K562 (cell line): Measurements from ENCODE around the gene SLC25A45. TPM values are rescaled to one million over a fixed set of nuclear protein-coding genes. Genes with fewer than 3 reads are reported as not detected.

Source experiments
- ATAC-seq: fragments of 200-7000 bp; cut with Tn5 transposase; 3 replicates; pipeline ENCODE4 v1.9.1; 2020; ENCODE audit warnings: moderate library complexity
- BruUV-seq: library from RNA; stranded (reverse); fragments of 400-500 nt; replicated peaks from 2 replicates; lab custom pipeline; 2021; lab: Mats Ljungman, UMichigan
- CTCF ChIA-PET: fragments of 300-600 bp; formaldehyde crosslinking; extraction: SDS; loops from one replicate; lab custom pipeline; 2021; ENCODE audit warnings: low intra/inter-chr PET ratio; lab: Yijun Ruan, JAX
- POLR2A ChIA-PET: fragments of 300-600, 350-650 bp; sonication (Branson Sonifier 250); formaldehyde crosslinking; extraction: SDS; loops from one replicate; lab custom pipeline; 2021; ENCODE audit warnings: antibody characterized with exemption, inconsistent platforms; lab: Yijun Ruan, JAX
- DNase-seq, 4 experiments: peaks; one replicate each; pipeline versions ENCODE4 v3.0.0 to v3.0.0-alpha.2; 2011 to 2018; ENCODE audit warnings: low spot score in 3 of 4, mixed read lengths in 3 of 4; ENCODE audit errors: extremely low read depth in 1 of 4
- FAIRE-seq: peaks from 2 replicates; lab custom pipeline; 2011; peaks lifted over from hg19 to GRCh38; lab: Jason Lieb, UNC
- H2AFZ ChIP-seq: 2 replicates; pipeline ENCODE4 v1.6.0; 2011; ENCODE audit warnings: low read depth, low read length, control low read depth, inconsistent platforms
- H3K27ac ChIP-seq: fragments of 200-600 bp; 3 replicates; pipeline ENCODE4 v1.8.0; 2011; ENCODE audit warnings: low read depth, mild to moderate bottlenecking, control low read depth, inconsistent platforms, low read length, moderate library complexity, mixed read lengths; ENCODE audit errors: extremely low read depth
- H3K27me3 ChIP-seq, 2 experiments: fragments of 300-600 bp in 1 of 2; 2 replicates in 1 of 2; 3 replicates in 1 of 2; pipeline versions ENCODE4 v1.6.0 to v1.8.0; 2011; ENCODE audit warnings: inconsistent platforms in 2 of 2, low read length in 2 of 2, mild to moderate bottlenecking in 1 of 2, mixed read lengths in 1 of 2, moderate library complexity in 1 of 2; ENCODE audit not compliant: control insufficient read depth in 2 of 2, insufficient read depth in 2 of 2
- H3K36me3 ChIP-seq: fragments of 300-600 bp; 3 replicates; pipeline ENCODE4 v1.8.0; 2011; ENCODE audit warnings: mild to moderate bottlenecking, low read length, inconsistent platforms; ENCODE audit not compliant: control insufficient read depth, insufficient read depth
- H3K4me1 ChIP-seq, 2 experiments: fragments of 200-600 bp in 1 of 2; replicated peaks in 1 of 2; 2 replicates in 1 of 2; 3 replicates in 1 of 2; pipeline versions ENCODE4 v1.5.1 to v1.8.0; 2011; ENCODE audit warnings: inconsistent platforms in 2 of 2, low read length in 2 of 2, mild to moderate bottlenecking in 1 of 2, mixed read lengths in 1 of 2, moderate library complexity in 1 of 2; ENCODE audit not compliant: control insufficient read depth in 2 of 2, insufficient read depth in 2 of 2
- H3K4me2 ChIP-seq: 2 replicates; pipeline ENCODE4 v1.6.1; 2011; ENCODE audit warnings: low read length, control low read depth, inconsistent platforms, mixed read lengths; ENCODE audit not compliant: insufficient read depth
- H3K4me3 ChIP-seq: fragments of 200-600 bp; sonication (generic), shearing (Covaris generic); 2 replicates; pipeline ENCODE4 v1.5.1; 2016; ENCODE audit warnings: control low read depth, inconsistent platforms
- H3K79me2 ChIP-seq: fragments of 200-600 bp; 3 replicates; pipeline ENCODE4 v1.8.0; 2011; ENCODE audit warnings: low read length, inconsistent platforms; ENCODE audit not compliant: control insufficient read depth, insufficient read depth
- H3K9ac ChIP-seq, 2 experiments: 2 replicates each; pipeline versions ENCODE4 v1.6.0 to v1.6.1; 2011; ENCODE audit warnings: low read depth in 2 of 2, low read length in 2 of 2, control low read depth in 1 of 2, inconsistent platforms in 1 of 2, mild to moderate bottlenecking in 1 of 2, mixed read lengths in 1 of 2; ENCODE audit not compliant: insufficient read depth in 1 of 2
- H3K9me1 ChIP-seq: one replicate; pipeline ENCODE4 v1.6.0; 2011; ENCODE audit warnings: inconsistent platforms, mild to moderate bottlenecking, low read length, moderate library complexity; ENCODE audit not compliant: control insufficient read depth, insufficient read depth
- H3K9me3 ChIP-seq: replicated peaks from 2 replicates; pipeline ENCODE4 v1.5.1; 2011; ENCODE audit warnings: low read depth, low read length, inconsistent platforms; ENCODE audit not compliant: control insufficient read depth, insufficient read depth
- H4K20me1 ChIP-seq: replicated peaks from 2 replicates; pipeline ENCODE4 v1.6.1; 2011; ENCODE audit warnings: low read length, inconsistent platforms, mixed read lengths; ENCODE audit not compliant: control insufficient read depth, insufficient read depth
- ARHGAP35 ChIP-seq: fragments of 450-650 bp; IDR thresholded peaks from 2 replicates; pipeline ENCODE4 v1.6.1; 2018; ENCODE audit not compliant: partially characterized antibody
- ARID2 ChIP-seq: fragments of 450-650 bp; IDR thresholded peaks from 2 replicates; pipeline ENCODE4 v1.6.1; 2017; ENCODE audit warnings: antibody characterized with exemption, mild to moderate bottlenecking
- EP400 ChIP-seq: fragments of 450-650 bp; IDR thresholded peaks from 2 replicates; pipeline ENCODE4 v1.6.1; 2017; ENCODE audit warnings: antibody characterized with exemption, mild to moderate bottlenecking, moderate library complexity
- ETV5 ChIP-seq: sonication (generic); formaldehyde crosslinking; IDR thresholded peaks from 2 replicates; pipeline ENCODE4 v1.4.0; 2020; ENCODE audit warnings: low read depth, mild to moderate bottlenecking, missing genetic modification reagents
- GATAD2A ChIP-seq: fragments of 450-650 bp; IDR thresholded peaks from 2 replicates; pipeline ENCODE4 v1.6.1; 2017
- HMGXB4 ChIP-seq: sonication (generic); formaldehyde crosslinking; IDR thresholded peaks from 2 replicates; pipeline ENCODE4 v1.8.1; 2023; ENCODE audit warnings: mild to moderate bottlenecking, missing genetic modification reagents
- POLR2H ChIP-seq: IDR thresholded peaks from 2 replicates; pipeline ENCODE4 v1.6.1; 2016; ENCODE audit warnings: missing genetic modification characterization, low read depth, mild to moderate bottlenecking, control low read depth, missing compliant biosample characterization, moderate library complexity
- RBFOX2 ChIP-seq: fragments of 200-400 bp; formaldehyde crosslinking; IDR thresholded peaks from 2 replicates; pipeline ENCODE4 v1.6.1; 2017; ENCODE audit warnings: low read depth, mild to moderate bottlenecking, low read length, moderate library complexity
- SRSF7 ChIP-seq: fragments of 200-400 bp; formaldehyde crosslinking; optimal IDR thresholded peaks from 2 replicates; pipeline ENCODE3; 2017; ENCODE audit warnings: mild to moderate bottlenecking, low read depth, low read length
- THRA ChIP-seq: fragments of 450-650 bp; IDR thresholded peaks from 2 replicates; pipeline ENCODE4 v1.6.1; 2017; ENCODE audit warnings: mild to moderate bottlenecking, moderate library complexity
- WGBS: fragments of 100-300 bp; shearing (Covaris generic); methylation state at CpG from one replicate; pipeline ENCODE4 v1.1.6; 2016; ENCODE audit warnings: low coverage, mixed read lengths; ENCODE audit not compliant: insufficient coverage; ENCODE audit errors: missing lambda C conversion rate; 5-methylcytosine and 5-hydroxymethylcytosine counted together
- in situ Hi-C: fragments of 300-500 bp; cut with MboI; formaldehyde crosslinking; loops from 4 replicates; pipeline ENCODE4 v1.15.0; 2018; ENCODE audit warnings: inconsistent platforms, mixed read lengths
- intact Hi-C: fragments of 100-400 bp; cut with micrococcal nuclease; formaldehyde crosslinking; loops from 2 replicates; pipeline ENCODE4 v1.14.2; 2022
- polyA plus RNA-seq, 8 experiments: library from polyadenylated mRNA; depleted of rRNA in 4 of 8; stranded (reverse) in 5 of 8; unstranded in 3 of 8; fragments of >200 nt; fragmentation: Nextera tagmentation in 2 of 8; fragmentation: Illumina TruSeq in 1 of 8; extraction: Ambion mirVana in 2 of 8; extraction: Trizol in 1 of 8; gene quantifications; 2 replicates each; pipeline versions ENCODE4 v1.2.1 to v1.2.3, GENCODE V29; 2011 to 2014; ENCODE audit warnings: inconsistent platforms in 1 of 8, missing spikeins in 1 of 8
- total RNA-seq, 7 experiments: library from RNA; depleted of rRNA in 6 of 7; stranded (reverse); fragments of >200 nt in 6 of 7; fragmentation: Illumina TruSeq in 2 of 7; extraction: Trizol in 2 of 7; gene quantifications; 2 replicates each; pipeline versions ENCODE4 v1.2.1 to v1.2.3, GENCODE V29; 2011 to 2021; ENCODE audit warnings: low replicate concordance in 1 of 7
- TF ChIP-seq, protein P1 (sequence below), 2 experiments: fragments of 450-650 bp; IDR thresholded peaks; 2 replicates each; pipeline ENCODE4 v1.6.1; 2018; ENCODE audit warnings: mild to moderate bottlenecking in 2 of 2, low read depth in 1 of 2; ENCODE audit not compliant: partially characterized antibody in 2 of 2

SLC25A45 gene
- total and polyA plus RNA-seq, 9 of the 15 experiments (the other 6 are each of a cell fraction or from before 2014, with no cell fraction given) = 0.15 to 2.3 (median 0.68) TPM

DNA sequence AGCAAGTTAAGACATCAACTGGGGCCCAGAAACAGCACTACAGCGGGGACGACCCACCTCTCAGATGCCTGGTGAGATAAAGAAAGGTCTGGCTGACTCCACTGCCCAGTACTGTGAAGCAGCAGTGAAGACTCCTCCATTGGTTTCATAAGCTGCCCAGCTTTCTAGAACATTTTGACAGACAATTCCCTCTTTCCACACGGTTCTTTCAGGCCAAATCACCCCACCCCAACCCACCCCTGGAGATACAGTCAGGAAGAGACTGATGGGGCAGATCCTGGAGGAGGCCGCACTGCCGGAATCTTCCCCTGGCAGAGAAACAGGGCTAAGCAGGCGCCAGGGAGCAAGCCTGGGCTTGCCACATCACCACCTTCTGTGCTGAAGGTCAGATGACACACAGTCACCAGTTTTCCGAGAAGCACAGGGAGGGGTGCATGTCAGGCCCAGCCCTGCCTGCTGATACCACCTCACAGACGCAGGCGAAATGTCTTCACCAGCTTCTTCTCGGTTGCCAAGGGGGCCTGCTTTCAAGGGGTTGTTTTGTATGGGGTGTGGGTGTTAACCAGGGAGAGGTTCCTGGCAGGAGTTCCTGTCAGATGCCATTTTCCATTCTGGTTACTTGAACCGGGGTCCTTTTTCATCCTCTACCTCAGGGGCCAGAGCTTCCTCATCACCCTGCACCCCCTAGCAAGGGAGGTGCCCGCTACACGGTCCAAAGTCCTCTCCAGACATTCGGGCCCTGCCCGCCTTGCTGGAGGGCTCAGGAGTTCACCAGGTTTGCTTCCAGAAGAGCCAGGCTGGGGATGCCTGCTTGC lies 38.7 kb upstream of the SLC25A45 start:
- ChIA-PET CTCF (no interaction called here), POLR2A (interaction anchor here (0.5 to 17.3 kb wide), 22 partner anchors 9 to 893 kb away, joined by 3 to 1349 read pairs (median 4); partner anchors contain the start of genes FRMD8, MALAT1, SLC25A45 and ZNHIT2)
- H3K9me3 ChIP-seq = no peaks in the 10 kb centered on the region
- peaks cover 34% of the 10 kb centered on the region for H3K36me3 ChIP-seq
- H3K9me1 ChIP-seq = no peaks in the 10 kb centered on the region
- peak overlapping the region; percentile 91 for H3K4me2 ChIP-seq
- peaks cover 92% of the 10 kb centered on the region for H3K79me2 ChIP-seq
- peak overlapping the region; percentile 94 to 98 for H3K9ac ChIP-seq
- peak in 2 of 4 experiments; percentile 69 to 91 for DNase-seq
- peaks cover 35% of the 10 kb centered on the region for H4K20me1 ChIP-seq
- H3K4me3 ChIP-seq = peak overlapping the region; percentile 79
- in situ Hi-C loops (no loop called here), intact Hi-C loops (no loop called here)
- H3K27me3 ChIP-seq = no peaks in the 10 kb centered on the region
- BruUV-seq = TSS peak; percentile 89
- H2AFZ ChIP-seq = no peak overlapping the region
- peaks cover 43 to 62% of the 10 kb centered on the region in 2 experiments for H3K4me1 ChIP-seq
- 1% methylated on average over 15 of the region's 15 CpGs for WGBS
- no peak for ATAC-seq
- FAIRE-seq = peak; percentile 78
- peak overlapping the region; percentile 98 for H3K27ac ChIP-seq
- TF ChIP-seq GATAD2A (0 out of 2 replicates have a peak, but pooled peaks have one; percentile 23), HMGXB4 (CRISPR knock-in tag) (no peak), ARHGAP35 (no peak), POLR2H (tag) (no peak), EP400 (no peak), ARID2 (no peak), SRSF7 (no peak), ETV5 (CRISPR knock-in tag) (no peak), THRA (no peak), RBFOX2 (peak; percentile 63)
- TF ChIP-seq, protein P1, sequence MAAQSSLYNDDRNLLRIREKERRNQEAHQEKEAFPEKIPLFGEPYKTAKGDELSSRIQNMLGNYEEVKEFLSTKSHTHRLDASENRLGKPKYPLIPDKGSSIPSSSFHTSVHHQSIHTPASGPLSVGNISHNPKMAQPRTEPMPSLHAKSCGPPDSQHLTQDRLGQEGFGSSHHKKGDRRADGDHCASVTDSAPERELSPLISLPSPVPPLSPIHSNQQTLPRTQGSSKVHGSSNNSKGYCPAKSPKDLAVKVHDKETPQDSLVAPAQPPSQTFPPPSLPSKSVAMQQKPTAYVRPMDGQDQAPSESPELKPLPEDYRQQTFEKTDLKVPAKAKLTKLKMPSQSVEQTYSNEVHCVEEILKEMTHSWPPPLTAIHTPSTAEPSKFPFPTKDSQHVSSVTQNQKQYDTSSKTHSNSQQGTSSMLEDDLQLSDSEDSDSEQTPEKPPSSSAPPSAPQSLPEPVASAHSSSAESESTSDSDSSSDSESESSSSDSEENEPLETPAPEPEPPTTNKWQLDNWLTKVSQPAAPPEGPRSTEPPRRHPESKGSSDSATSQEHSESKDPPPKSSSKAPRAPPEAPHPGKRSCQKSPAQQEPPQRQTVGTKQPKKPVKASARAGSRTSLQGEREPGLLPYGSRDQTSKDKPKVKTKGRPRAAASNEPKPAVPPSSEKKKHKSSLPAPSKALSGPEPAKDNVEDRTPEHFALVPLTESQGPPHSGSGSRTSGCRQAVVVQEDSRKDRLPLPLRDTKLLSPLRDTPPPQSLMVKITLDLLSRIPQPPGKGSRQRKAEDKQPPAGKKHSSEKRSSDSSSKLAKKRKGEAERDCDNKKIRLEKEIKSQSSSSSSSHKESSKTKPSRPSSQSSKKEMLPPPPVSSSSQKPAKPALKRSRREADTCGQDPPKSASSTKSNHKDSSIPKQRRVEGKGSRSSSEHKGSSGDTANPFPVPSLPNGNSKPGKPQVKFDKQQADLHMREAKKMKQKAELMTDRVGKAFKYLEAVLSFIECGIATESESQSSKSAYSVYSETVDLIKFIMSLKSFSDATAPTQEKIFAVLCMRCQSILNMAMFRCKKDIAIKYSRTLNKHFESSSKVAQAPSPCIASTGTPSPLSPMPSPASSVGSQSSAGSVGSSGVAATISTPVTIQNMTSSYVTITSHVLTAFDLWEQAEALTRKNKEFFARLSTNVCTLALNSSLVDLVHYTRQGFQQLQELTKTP (IDR thresholded peaks at IDR 0.05; ENCODE audit: low read depth in 1 of 2, partially characterized antibody in 2 of 2) = peak in 1 of 2 experiments; percentile 55
